GM13976 (cell line): ENCODE measurements around the gene SH3BP5L.
"Not testable (repeated sequence)": the region's sequence is repeated elsewhere in the genome, so short reads cannot be mapped to it uniquely, and the experiment has no call there.

ENCODE experiments used
- DNase-seq: peaks from one replicate; pipeline ENCODE4 v3.0.0; 2012; ENCODE audit warnings: low spot score
- in situ Hi-C: fragments of 300-500 bp; cut with MboI; formaldehyde crosslinking; loops from one replicate; pipeline ENCODE4 v1.12.0; 2022; ENCODE audit warnings: low sequenced_read_pairs, mixed read lengths, inconsistent platforms; ENCODE audit not compliant: unreplicated experiment
- TF ChIP-seq, protein P1 (sequence below): IDR thresholded peaks from 2 replicates; pipeline ENCODE4 v1.5.1; 2012; ENCODE audit warnings: borderline replicate concordance, mild to moderate bottlenecking; ENCODE audit not compliant: insufficient read depth; ENCODE audit errors: extremely low read depth, missing control alignments, control extremely low read depth

SH3BP5L gene

DNA sequence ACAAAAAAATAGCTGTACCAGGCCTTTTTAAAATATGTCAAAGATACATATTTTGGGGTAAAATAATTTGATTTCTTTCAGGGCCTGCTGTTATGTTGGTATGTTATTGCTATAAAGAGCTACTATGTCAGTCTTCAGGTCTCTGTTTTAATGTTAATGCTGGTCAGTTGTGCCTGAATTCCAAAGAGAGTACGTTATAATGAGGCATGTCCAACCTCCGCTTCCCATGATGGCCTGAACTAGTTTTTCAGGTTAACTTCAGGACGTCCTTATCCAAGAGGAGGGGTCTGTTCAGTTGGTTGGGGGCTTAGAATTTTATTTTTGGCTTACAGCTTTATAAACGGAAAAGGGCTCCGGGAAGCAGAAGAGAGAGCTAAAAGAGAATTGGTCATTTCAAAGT, 35.3 kb downstream of the SH3BP5L start:
- in situ Hi-C loops: no loop called here
- TF ChIP-seq, protein P1, sequence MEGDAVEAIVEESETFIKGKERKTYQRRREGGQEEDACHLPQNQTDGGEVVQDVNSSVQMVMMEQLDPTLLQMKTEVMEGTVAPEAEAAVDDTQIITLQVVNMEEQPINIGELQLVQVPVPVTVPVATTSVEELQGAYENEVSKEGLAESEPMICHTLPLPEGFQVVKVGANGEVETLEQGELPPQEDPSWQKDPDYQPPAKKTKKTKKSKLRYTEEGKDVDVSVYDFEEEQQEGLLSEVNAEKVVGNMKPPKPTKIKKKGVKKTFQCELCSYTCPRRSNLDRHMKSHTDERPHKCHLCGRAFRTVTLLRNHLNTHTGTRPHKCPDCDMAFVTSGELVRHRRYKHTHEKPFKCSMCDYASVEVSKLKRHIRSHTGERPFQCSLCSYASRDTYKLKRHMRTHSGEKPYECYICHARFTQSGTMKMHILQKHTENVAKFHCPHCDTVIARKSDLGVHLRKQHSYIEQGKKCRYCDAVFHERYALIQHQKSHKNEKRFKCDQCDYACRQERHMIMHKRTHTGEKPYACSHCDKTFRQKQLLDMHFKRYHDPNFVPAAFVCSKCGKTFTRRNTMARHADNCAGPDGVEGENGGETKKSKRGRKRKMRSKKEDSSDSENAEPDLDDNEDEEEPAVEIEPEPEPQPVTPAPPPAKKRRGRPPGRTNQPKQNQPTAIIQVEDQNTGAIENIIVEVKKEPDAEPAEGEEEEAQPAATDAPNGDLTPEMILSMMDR: no peak
- no peak for DNase-seq

DNA sequence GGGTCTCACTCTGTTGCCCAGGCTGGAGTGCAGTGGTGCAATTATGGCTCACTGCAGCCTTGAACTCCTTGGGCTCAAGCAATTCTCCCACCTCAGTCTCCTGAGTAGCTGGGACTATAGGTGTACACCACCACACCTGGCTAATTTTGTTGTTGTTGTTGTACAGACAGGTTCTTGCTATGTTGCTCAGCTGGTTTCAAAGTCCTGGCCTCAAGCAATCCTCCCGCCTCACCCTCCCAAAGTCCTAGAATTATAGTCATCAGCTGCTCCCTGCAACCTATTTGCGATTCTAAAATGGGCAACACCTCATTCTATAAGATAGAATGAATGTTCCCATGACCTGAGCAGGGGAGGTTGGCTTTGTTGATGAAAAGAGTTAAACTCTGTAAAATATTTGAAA, 36.4 kb downstream of the SH3BP5L start:
- in situ Hi-C loops, DNase-seq: not testable (repeated sequence)

DNA sequence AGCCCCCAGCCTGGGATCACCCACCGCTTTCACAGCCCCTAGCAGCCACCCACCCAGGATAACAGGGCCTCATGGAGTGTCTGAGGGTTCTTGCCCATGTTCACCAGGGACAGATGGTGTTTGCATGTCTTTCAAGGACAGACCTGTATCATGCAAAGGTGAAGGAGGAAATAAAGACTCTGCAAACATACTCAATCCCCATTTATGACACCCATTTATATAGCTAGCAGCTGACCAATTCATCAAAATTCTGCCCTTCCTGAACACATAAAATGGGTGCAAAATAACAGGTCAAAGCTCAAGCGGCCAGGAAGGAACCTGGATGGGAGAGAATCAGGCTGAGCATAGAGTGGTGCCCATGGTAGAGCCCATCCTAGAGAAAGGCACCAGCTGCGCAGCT, 37.4 kb downstream of the SH3BP5L start:
- in situ Hi-C loops: no loop called here
- TF ChIP-seq, protein P1: no peak
- DNase-seq: no peak

DNA sequence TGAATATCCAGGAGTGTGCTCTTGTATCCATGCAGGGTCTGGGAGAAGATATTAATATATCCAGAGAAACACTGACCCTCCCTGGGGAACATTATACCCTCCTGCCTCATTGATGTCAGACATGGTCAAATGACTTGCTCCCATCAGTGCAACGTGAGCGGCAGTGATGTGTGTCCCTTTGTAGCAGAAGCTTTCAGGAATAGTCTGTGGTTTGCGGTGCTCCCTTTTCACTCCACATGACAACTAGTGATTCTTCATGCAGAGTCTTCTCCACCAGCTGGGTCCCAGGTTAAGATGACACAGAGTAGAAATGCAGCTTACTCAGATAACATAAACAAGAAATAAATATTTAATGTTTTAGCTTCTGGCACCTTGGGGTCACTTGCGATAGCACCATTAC, 38.3 kb downstream of the SH3BP5L start:
- no peak for DNase-seq
- in situ Hi-C loops: no loop called here
- TF ChIP-seq, protein P1: no peak

DNA sequence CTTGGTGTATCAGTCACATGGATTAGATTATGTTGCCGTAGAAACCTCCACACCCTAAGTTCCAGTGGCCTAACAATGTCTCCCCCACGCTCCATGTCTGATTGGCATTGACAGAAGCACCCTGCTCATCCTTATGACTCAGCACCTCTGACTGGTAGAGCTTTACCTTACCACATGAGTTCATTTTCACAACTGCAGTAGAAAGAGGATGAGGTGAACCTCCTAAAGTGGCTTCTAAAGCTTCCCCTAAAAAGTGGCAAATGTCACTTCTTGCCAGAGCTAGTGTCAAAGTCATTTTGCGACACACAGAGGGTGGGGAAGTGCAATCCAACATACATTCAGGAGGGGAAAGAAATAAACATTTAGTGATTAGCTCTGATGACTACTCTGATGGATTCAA, 39.6 kb downstream of the SH3BP5L start:
- TF ChIP-seq, protein P1: no peak
- in situ Hi-C loops: no loop called here
- DNase-seq: no peak

DNA sequence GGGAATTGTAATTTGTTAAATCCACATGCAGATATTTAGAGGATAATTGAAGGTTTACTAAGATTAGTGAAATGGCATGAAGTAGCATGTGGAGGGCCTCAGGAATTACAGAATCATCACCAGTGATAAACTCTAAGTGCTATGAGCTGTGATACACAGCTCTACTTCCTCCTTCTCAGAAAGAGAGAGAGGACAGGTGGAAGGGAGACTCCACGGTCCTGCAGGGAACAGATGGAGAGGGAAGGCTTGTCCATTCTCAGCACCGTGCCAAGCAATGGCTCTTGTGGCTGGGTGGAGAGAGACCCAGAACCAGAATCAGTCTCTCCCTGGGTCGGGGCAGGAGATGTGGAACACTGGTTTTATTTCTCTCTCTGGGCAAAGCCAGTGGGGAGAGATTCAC, 42.3 kb downstream of the SH3BP5L start:
- in situ Hi-C loops: no loop called here
- TF ChIP-seq, protein P1: no peak
- no peak for DNase-seq

DNA sequence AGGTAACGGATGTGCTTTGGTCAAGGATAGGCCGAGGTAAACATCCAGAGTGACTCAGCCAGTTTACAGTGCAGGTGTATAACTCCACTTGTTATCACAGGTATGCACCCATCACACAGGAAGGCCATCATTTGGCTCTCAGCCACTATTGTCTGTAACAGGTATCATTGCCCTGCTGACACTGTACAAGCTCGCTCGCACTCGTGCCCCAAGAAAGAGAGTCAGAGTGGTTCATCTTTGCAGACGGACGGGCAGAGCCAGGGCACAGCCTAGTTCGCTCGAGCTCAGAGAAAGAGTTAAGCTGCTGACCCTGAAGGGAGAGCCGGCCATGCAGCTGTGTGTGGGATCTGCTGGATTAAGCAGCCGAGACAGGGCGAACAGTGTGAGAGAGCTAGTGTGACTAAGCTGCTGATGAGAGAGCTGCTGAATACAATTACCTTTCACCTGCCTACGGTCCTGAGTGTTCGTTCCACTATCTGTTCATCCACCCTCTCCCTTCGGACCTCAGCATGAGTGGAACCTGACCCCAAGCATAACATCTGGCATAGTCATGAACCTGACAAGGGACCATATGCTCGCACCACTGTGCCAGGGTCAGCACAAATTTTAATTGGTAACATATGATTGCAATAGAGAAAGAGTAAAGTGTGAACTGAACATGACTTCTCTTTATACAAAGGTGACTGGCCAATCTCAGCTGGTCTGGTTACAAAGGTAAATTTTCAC, 43.1 kb downstream of the SH3BP5L start:
- TF ChIP-seq, protein P1: no peak
- DNase-seq: no peak
- in situ Hi-C loops: no loop called here
